ENCODE data around the gene THADA.

GRCh38 chr2:43305012-43305411 lies 290.8 kb downstream of the THADA start:
- TF ChIP-seq FOXA1 (IDR thresholded peaks at IDR 0.05) (no peak), L3MBTL2 (conservative IDR thresholded peaks at IDR 0.05) (no peak), PKNOX1 (IDR thresholded peaks at IDR 0.05) (no peak), LEF1 (IDR thresholded peaks at IDR 0.05; ENCODE audit: borderline replicate concordance) (no peak), SP1 (IDR thresholded peaks at IDR 0.05) (no peak)
